Measurements from ENCODE around the gene MICAL2.

MICAL2 gene

DNA sequence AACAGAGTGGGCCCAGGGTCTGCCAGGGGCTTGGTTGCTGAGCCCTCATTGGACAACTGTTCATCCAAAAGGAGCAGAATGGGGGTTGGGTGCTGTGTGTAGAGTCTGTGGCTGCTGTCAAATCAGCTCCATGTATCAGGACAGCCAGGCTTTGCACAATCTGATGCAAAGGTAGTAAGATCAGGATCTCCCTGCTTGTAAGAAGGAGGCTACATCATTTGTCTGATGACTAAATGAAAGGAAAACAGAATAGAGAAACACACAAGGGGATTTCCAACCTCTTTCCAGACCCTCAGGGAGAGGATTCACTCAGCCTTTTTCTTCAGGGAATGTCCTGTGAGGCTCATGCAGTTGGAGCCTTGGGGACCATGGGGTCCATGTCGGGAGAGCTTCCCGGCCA is 7.2 kb downstream of the MICAL2 start:
- DNase-seq, result no peak

DNA sequence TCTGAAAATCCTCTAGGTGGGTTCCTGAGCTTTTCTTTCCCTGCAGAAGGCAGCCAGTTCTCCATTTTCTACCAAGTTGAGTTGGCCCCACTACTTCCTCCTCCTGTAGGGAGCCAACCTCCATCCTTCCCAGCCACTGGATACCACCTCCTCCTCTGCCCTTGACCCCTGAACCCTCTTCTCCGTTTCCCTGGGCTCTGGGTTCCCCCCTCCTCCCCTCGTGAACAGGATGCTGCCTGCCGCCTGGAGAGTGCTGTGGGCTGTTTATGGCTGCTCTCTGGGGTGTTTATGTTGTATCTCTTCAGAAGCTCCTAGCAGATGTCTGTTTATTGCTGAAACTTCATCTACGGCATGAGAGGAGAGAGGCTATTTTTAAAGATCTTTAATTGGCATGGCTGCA is 8.6 kb downstream of the MICAL2 start:
- no peak for DNase-seq

DNA sequence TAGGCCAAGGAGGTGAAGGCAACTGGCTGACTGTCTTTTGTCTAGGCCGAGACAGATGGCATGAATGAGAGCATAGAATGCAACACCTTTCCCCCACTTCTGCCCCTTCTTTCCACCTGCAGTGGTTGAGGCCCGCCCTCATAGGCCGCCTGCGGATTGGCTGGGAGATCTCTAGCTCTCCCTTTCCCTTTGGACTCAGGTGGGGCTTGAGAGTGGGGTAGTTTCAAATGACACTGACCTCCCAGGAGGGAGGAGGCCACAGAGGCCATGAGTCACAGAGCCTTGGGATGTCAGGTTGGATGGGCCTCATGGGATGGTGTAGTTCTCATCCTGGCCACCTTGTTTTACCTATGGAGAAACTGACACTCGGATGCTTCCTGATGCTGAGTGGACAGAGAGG is 9.1 kb downstream of the MICAL2 start:
- no peak for DNase-seq

DNA sequence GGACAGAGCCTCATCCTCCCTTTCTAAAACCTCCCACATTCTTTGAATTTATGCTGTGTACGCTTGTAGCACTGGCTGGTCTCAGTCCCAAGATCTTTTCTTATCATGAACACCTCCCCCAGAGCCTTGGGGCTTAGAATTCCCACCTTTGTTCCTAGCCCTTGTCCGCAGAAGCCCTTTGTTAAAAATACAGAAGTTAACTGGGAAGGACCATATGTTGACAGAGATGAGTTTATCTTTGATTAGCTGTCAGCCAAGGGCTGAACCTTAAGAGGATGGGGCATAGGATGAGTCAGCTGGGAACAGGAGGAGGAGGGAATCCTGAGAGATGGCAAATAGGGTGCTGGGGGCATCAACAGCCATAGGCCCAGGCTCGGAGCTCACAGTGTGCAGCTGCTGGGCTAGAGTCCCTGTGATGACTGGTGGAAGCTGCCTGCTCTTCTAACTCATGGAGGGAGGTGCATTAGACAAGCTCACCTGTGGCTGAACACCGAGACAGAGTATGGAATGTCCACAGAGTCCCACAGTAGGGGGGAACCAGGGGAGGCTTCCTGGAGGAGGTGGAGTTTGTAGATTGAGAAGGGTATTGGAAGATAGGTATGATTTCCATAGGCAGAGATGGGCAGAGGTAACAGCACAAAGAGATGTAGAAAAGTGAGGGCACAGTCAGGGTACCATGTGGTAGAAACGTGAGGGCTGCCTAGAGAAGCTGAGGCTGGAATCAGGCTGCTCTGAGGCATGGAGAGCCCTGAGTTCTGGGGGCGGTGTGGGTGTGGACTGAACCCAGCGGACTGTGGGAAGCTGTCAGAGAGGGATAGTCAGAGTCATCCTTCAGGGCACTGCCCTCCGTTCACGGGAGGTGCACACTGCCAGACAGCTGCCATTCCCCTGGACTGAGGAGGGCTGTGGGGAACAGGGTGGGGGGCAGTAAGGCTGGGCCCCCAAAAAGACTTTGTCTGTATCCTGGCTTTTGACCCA is 9.9 kb downstream of the MICAL2 start:
- no peak for DNase-seq

DNA sequence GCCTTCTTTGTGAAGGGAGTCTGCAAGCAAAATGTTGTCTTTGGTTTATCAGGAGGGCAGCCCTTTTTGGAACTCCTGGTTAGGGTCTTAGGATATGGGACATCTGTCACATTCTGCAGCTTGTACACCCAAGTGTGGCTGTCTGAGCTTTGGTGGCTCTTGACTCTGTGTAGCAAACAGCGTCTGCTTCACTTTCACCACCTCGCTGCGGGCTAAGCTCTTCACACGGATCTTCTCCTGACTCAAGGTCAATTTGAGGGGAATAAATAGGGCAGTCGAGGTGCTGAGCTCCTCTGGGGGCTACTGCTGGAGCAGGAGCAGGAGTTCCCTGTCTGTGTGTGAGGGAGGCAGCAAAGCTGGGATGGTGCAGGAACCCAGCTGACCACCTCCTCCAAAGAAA is 10.6 kb downstream of the MICAL2 start:
- DNase-seq, result no peak

DNA sequence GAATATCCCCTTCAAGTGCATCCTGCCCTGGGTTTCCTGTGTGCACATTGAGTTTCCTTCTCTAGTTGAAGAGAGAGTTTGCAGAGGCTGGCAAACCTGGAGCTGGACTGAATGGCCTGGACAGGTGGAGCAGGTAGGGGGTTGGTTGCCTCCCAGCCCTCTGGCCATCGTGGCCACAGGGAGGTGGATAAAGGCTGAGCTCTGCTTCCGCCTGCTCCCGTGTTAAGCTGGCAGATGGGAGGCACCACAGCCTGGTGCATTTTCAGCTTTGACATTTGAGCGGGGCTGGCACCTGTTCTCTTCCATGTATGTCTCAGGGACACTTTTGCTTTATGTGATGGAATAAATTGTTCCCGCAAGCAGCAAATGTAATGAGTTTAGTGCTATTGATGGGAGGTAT is 11.1 kb downstream of the MICAL2 start:
- no peak for DNase-seq

DNA sequence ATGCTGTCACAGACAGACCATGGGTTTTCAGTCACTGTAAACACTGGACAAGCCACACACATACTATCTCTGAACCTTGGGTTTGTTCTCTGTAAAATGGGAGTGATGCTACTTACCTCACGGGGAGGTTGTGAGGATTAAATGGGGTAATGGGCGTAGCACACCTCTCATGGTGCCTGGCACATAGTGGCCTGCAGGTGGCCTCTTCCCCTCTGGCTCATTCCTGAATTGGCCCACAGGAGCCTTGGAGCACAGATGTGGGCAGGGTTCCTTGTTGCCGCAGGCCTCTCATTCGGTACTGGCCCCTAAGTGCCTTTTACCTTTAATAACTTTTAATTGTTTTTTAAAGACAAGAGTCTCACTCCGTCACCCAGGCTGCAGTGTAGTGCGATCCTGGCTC is 11.7 kb downstream of the MICAL2 start:
- DNase-seq, result no peak

DNA sequence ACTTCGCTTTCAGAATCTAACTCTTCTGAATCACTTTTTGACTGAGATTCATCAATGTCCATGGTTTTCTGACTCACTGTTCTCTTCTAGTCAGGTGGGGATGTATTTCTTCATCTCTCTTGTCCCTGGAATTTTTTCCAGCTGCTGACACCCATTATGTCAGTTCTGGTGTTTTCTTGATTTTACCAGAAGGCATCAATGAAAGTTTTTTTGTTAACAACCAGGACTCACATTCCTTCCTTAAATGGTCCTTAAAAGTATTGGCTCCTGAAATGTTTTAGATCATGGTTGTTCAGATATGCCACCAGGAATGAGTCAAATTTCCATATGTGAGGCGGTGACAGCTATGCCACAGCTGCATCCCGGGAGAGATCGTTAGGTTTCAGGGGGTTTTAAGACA is 12.9 kb downstream of the MICAL2 start:
- no peak for DNase-seq

DNA sequence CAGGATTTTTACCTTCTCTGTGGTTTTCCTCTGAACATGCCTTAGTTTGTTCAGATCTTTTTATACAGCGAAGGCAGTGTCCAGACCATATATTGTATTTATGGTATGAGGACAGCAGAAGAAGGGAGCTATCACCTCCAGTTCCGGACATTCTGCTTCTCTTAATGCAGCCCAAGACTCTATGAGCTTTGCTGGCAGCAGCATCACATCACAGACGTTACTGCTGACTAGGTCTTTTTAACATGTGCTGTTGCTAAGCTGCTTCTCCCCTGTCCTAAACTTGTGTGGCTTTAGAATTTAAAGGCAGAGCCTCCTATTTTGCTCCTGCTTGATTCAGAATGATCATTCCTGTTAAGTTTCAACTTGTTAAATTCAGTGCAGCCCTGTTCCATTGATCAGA is 13.4 kb downstream of the MICAL2 start:
- DNase-seq, result no peak

DNA sequence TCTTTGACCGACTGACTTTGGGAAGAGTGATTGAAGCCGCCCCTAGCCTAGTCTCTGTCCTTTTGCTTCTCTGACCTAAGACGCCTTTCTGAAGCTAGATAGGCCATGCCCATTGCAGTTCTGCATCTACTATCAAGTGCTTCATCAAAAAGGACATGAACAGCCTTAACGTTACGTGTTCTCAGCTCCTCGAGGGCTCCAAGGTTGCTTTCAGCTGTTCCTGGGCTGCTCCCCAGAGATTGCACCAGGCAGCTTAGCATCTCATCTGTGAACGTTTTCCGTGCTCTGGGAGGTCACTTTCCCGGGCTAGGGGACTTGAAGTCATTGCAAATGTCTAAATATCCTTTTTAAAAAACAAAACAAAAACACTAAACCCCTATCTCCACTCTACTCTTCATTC is 13.9 kb downstream of the MICAL2 start:
- no peak for DNase-seq

DNA sequence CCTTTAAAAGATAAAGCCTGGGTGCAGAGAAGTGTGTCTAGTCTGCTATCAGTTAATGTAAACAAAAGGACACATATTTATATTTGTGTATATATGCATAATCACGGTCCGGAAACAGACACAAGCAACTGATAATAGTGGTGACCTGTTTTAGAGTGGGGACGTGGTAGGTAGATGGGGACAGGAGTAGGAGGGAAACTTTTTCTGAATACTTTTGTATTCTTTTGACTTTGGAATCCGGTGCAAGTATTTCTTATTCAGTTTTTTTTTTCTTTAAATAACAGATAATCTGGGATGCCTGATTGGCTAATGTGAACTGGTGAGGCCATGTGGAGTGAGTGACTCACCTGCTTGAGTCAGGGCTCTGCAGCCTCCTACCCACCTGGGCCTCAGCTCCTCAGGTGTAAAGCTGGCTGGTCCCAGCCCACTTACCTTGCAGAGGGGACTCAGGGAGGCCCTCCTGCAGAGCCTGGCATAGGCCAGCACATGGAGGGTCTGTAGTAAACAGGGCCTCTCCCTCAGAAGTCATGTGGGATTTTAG is 15.3 kb downstream of the MICAL2 start:
- DNase-seq, result no peak

DNA sequence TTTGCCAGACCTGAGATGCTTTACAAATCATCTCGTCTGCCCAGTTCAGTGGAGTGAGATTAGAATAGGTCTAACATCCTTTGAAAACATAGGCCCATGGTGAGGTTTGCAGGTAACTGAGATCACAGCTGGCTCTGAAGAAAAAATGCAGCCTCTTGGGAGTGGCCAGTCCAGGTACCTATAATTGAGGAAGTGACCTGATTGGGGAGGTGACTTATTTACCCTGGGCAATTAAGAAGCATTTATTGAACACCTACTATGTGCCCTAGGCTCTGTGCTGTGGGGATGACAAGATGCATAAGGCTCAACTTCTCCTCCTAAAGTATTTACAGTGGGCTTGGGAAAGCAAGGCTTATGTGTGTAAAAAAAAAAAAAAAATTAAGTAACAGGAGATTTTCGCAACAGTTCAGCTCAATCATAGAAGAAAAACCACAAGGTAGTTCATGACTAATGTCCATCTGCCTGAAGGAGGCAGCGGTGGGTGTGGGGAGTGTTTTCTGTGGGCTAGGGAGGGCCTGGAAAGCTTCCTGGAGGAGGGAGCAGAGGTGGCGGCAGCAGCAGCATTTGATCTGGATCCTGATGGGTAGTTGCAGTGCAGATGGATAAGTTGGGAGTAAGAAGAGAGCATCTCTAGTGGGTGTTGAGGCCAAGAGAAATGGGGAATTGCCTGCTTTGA is 16.1 kb downstream of the MICAL2 start:
- DNase-seq, result no peak

DNA sequence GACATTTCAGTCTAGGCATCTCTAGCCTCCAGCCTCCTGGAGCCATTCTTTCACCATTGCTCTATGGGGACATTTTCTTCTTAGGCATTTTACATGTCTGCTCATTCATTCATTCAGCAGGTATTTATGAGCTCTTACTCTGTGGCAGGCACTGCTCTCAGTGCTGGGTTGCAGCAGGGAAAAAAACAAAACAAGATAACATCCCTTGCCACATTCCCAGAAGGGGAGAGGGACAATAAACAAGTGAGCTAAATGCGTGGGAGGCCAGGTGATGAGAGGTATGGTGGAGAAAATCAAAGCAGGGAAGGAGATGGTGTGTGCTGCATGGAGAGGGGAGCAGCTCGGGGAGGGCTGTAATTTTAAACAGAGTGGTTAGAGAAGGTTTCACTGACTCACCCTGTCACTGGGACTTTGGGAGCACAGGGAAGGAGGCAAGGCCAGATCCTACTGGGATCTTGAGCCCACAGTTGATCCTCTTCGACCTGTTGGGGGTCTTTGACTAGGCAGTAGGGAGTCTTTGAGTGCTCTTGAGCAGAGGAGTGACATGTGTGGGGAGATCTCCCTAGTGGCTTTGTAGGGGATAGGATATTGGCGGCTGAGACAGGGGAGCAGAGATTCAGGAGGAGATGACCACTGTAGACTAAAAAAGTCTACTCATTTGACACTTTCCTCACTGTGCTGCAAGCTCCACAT is 17.0 kb downstream of the MICAL2 start:
- DNase-seq, result no peak

DNA sequence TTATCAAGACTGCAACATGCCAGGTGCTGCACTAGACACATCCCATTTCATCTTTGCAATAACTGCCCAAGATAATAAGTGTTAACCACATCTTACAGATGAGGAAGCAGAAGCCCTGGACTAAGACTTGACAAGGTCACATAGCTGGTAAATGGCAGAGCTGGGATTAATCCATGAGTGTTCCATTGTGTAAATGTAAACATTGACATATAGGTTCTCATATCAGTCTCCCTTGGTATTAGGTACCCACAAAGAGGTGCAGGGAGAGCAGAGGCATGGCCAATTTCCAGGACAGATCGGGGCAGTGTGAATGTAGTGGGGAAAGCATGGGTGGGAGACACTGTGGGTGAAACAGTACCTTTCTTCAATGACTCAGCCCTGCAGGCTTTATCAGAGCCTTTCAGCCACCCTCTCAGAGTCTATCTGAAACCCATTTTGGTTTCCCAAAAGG is 17.9 kb downstream of the MICAL2 start:
- no peak for DNase-seq

DNA sequence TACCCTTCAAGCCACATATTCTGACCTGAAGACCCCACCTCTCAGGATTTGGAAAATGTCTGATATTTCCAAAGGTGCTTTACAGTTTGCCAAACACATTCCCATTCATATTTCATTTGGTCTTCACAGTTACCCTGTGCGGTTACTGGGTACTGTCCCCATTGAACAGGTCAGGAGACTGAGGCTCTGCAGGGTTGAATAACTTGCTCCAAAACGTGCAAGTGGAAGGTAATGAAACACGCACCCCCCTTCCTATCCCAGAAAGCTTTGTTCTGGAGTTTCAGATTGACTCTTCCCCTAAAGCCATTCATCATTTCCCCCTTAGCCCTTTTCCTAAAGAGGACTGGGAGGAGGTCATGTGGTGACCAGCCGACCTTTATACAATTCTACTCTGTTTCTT is 18.8 kb downstream of the MICAL2 start:
- DNase-seq, result no peak

DNA sequence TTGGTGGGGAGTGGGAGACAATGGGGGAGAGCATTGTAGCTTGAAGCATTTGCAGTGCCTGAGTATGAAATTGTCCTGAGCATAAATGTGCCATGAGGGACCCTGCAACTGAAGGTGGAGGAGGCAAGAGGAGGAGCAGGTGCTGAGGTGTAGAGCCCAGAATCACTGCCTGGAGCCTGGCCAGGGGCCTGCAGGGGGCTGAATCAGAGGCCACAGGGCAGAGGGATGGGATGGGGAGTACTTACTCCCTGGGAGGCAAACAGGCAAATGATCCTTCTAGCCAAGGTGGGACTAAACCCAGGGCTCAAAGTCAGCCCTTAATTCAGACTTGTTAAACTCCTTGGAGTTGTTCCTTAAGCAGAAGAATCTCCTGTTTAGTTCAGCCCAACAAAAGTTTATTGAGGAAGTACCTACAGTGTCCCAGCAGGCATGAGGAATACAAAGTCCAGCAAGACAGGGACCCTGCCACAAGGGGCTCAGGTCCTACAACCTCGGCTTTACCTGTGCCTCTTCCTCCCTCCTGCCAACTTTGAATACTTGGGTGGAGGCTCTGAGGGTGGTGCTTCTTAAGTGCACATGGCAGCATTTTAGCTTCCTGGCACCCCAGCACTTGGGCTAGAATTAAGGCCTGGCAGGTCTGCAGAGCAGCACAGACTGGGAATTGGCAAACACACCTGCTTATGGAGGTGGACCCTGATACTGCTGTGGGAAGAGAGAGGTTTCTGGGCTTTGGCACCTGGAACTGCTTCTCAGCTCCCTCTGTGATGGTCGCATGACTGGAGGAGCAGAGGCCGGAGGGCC is 20.0 kb downstream of the MICAL2 start:
- DNase-seq, result no peak

DNA sequence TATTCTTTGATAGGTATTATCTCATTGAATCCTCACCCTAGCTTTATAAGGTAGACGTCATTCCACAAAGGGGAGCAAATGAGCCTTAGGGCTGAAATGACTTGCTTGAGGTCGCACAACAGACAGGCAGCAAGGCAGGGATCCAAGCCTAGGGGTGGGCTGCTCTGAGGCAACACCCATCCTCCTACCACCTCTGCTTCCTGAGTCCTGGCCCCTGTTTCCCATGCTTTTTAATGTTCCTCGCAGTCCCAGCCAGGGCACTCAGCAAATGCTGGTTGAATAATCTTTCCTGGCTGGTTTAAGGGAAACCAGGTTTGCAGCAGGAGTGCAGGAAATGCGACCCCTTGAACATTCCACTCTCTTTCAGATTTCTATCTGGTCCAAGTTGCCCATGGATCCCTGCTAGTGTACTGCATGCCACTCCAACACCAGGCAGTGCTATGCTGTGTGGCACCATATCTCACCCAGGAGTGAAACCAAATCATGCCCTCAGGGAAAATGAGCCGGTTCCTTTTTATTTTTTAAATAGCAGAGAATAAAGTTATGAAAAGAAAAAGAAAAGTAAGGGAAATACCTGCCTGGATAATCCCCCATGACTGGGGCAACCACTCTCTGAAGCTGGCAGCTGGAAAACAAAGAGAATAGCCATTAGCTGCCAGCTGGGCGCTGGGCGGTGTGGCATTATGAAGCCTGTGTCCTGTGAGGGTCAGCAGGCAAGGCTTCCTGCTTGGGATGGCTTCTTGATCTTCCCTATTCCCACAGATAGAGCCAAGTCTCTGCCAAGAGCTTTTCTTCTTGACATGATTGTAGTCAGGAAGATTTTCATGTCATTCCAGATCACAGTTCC is 21.8 kb downstream of the MICAL2 start:
- DNase-seq, result no peak

DNA sequence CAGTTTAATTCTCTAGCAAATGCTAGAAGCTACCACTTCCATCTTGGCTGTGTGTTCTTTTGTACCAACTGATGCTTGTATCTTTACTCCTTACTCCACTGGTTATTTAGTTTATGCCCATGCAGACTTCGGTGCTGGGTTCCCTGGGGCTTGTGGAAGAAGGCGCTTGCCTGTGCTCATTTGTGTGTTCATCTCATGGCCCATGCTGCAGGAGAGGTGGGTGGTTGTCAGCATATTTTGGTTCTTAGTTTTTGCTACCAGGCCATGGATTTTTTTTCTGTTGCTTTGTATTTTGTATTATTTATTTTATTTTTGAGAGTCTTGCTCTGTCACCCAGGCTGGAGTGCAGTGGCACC is 22.4 kb downstream of the MICAL2 start:
- no peak for DNase-seq

DNA sequence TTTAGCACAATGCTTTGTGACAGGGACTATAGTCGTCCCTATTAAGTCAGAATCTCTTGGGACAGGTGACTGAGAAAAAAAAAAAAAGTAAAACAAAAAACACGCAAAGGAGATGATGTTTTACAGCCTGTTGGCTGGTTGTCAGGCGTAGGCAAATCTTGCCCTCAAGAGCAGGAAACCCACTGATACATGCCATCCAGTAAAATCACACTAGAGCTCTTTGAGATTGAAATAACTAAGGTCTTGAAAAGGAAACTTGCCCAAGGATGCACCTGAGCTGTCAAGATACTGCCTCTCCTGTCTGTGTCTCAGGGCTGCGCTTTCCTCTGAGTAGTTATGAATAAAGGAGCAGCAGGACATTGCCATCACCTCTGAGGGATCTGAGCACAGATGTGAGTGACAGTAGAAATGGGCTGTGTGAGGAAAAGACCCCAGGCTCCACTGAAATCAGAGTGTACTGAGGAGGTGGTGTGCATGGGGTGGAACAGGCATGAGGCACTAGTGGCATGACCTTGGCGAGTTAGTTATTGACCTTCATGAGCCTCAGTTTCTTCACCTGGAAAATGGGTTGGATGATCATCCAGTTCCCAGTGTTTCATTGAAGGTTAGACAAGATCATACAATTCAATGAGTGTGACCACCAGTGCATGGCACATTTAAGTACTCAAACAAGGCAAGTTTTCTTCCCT is 23.3 kb downstream of the MICAL2 start:
- no peak for DNase-seq

DNA sequence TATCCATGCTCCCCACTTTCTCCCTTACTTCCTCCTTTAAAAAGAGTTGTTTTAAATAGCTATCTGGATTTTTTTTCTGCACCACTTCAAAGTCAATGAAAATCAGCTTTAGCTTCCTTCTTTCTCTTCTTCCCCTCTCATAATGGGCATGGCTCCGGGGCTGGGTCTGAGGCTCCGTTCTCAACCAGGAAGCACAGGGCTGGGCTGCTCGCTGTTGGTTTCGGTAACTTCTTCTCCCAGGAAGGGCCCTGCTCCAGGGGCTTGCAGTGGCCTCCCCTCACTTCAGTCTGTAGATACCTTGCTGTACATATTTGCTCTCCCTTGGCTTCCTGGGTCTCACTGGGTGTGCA is 23.8 kb downstream of the MICAL2 start:
- no peak for DNase-seq

DNA sequence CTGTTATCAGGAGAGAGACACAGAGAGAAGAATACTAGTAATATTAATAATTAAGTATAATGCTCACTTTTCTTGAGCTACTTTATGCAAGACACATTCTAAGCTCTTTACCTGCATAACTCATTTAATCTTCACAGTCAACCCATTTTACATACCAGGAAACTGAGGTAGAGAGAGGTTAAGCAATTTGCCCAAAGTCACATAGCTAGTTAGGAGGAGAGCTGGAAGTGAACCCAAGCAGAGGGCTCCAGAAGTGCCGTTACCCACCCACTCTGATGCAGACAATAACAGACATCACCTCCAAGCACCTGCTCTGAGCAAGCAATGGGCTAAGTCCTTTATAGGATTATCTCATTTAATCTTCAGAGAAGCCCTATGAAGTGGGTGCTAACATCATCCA is 24.8 kb downstream of the MICAL2 start:
- no peak for DNase-seq

All from NCI-H2029 treated with DMSO at 0.1 percent for 48 hours (cell line).